HG03064 (cell line): ENCODE results near the gene PURB.
"Not testable (repeated sequence)": the region's sequence is repeated elsewhere in the genome, so short reads cannot be mapped to it uniquely, and the experiment has no call there.

Experiments
- ATAC-seq: cut with Tn5 transposase; IDR thresholded peaks from one replicate; pipeline ENCODE4 v1.9.1; 2021; ENCODE audit warnings: low read depth; ENCODE audit not compliant: unreplicated experiment

The PURB gene

GRCh38 chr7:44854644-44855364 lies 30.5 kb downstream of the PURB start:
- ATAC-seq, result no peak

DNA sequence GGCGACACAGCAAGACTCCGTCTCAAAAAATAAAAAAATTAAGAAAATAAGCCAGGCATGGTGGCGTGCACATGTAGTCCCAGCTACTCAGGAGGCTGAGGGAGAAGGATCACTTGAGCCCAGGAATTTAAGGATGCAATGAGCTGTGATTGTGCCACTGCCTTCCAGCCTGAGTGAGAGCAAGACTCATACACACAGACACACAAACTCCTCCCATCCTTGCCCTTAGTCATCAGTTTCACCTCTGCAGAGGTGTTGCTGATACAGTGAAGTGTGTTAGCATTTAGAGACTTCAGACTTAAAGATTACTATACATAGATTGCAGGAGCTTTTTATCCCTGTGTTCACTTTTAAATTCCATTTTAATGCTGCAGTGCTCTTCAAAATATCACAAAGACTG lies 31.9 kb downstream of the PURB start:
- no peak for ATAC-seq

DNA sequence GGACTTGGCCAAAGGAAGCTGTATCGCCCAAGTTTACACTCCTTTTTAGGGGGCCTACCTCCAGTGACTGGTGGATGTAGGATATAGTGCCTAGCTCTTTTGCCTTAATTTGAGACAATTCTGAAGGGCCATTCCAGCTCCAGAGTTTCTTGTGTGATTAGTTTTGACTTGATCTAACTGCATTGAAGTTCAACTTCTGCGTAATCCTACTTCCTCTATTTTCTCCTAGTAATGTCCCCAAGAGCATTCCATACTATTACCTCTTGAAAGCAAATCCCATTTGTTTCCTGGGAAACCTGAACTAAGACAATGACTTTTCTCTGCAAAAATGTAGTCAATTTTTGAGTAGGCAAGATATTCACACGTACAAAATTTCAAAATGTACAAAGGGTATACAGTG lies 32.7 kb downstream of the PURB start:
- no peak for ATAC-seq

- no peak for ATAC-seq
Measured at GRCh38 chr7:44849885-44850544, 35.3 kb downstream of the PURB start.

GRCh38 chr7:44849259-44849884 lies 36.0 kb downstream of the PURB start:
- ATAC-seq, result no peak

DNA sequence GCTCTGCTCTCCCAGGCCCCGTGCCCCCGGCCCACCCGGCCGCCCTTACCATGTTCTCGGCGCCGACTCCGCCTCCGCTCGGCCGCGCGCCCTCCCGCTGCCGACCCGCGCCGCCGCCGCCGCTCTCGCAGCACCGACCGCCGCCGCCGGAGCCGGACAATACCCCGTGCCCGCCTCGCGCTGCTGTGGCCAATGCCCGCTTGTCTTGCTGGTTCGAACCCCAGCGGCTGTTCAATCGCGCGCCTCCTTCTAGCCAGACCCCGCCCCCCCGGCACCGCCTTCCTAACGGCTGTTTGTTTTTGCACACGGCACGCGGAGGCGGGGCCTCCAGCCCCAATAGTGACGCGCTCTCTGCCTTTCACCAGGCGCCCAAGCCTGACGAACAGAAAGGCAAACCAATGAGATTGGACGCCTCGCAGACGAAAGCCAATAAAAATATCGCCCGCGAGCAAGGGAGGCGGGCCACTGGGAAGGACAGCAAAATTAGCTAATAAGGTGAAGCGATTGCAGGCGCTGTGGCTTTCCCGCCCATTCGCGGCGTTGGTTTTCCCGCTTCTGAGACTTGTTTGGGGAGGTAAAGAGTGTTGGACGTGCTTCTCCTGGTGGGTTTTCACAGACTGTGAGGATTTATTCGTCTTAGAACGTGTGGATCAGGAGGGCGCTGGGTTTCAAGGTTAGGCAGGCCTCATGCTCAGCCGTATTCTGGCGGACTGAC lies 37.3 kb downstream of the PURB start, which contains the start of gene H2AZ2:
TSS of gene H2AZ2 (minus strand) at position 168 of the 715 bp plus-strand sequence. CDS start at position 52, 116 bp downstream.
- ATAC-seq, result peak; percentile 80

- peak; percentile 59 for ATAC-seq
Measured at GRCh38 chr7:44847509-44847919, 37.8 kb downstream of the PURB start.

- peak; percentile 6 for ATAC-seq
Measured at GRCh38 chr7:44846816-44847508, 38.4 kb downstream of the PURB start.

DNA sequence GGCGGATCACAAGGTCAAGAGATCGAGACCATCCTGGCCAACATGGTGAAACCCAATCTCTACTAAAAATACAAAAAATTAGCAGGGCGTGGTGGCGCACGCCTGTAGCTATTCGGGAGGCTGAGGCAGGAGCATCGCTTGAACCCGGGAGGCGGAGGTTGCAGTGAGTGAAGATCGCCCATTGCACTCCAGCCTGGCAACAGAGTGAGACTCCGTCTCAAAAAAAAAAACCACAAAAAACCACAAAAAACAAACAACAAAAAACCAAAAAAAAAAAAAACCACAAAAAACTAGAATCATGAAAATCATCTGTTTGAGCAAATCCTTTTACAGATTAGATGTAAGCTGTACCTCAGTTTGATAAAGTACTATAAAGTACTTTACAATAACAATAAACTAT lies 38.9 kb downstream of the PURB start:
- ATAC-seq, result not testable (repeated sequence)

DNA sequence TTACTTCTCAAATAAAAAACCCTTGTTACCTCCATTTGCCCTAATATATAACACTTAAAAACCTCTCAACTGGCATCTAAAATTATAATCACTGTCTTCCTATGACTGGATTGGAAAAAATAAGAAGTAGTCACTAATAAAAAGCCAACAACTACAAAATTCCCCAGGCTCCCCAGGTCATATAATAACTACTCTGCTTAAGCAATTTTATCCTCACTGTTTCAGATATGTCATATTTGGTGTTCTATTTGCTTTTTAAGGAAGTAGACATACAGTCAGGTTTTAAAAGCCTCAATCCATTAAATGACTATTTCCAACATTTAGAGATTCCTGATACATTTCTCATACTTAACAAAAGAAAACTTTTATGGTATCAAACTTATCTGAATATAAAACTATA lies 39.9 kb downstream of the PURB start:
- no peak for ATAC-seq

DNA sequence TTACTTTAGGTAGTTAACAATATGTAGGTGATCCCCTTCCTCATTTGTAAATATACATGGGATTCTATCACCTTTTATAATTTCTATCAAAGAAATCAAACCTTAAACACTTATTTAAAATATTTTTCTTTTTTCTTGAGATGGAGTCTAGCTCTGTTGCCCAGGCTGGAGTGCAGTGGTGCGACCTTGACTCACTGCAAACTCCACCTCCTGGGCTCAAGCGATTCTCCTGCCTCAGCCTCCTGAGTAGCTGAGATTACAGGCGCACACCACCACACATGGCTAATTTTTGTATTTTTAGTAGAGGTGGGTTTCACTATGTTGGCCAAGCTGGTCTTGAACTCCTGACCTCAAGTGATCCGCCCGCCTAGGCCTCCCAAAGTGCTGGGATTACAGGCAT lies 41.9 kb downstream of the PURB start:
- not testable (repeated sequence) for ATAC-seq

- not testable (repeated sequence) for ATAC-seq
Measured at GRCh38 chr7:44842675-44843074, 42.7 kb downstream of the PURB start.

DNA sequence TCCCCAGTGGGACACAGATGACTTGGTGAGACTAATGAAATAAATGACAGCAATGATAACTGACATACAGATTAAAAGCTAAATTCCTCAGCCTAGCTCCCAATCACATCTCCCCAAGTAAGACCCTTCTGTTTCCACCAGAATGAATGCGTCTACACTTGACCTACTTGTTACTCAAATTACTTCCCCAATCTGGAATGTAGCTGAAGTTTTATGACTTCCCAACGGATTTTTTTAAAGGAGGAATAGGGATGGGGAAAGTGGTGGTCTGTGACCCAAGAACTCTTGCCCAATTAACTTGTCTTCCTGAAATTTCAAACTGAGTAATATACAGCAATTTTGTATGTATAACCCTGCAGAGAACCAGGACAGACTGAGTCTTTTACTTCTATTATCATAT lies 46.6 kb downstream of the PURB start:
- no peak for ATAC-seq

GRCh38 chr7:44827567-44827966 lies 57.8 kb downstream of the PURB start:
- no peak for ATAC-seq
